Body of pancreas (tissue), 4 donors: ENCODE measurements around the gene DACH1.

Experiments used
- POLR2A ChIP-seq, 3 donors: fragments of 450-650 bp; IDR thresholded peaks; one replicate each; pipeline ENCODE4 v1.6.1; 2016; ENCODE audit warnings: antibody characterized with exemption in 3 of 3, mild to moderate bottlenecking in 2 of 3
- TF ChIP-seq, protein P1 (sequence below), 7 experiments: fragments of 450-650 bp in 4 of 7; fragments of 200-600 bp in 3 of 7; sonication (generic) in 3 of 7; IDR thresholded peaks; one replicate each; pipeline ENCODE4 v1.5.1; 2016 to 2019; ENCODE audit warnings: antibody characterized with exemption in 7 of 7

DNA sequence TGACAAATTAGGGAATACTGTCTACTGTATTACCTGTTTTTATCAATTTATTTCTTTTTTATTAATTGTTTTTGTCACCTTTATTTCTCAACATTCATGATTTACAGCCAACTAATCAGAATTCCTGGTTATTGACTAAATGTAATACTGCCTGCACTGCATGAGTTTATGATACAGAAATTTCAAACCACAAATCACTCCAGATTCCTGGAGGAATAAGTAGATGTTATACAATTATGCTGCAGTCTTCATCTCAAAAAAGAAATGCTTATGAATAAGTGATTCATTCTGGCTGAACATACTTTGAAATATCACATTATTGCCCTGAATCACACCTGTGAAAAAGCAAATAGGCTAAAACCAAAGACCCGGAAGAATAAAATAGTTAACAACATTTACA is 249.7 kb downstream of the DACH1 start:
- TF ChIP-seq, protein P1, sequence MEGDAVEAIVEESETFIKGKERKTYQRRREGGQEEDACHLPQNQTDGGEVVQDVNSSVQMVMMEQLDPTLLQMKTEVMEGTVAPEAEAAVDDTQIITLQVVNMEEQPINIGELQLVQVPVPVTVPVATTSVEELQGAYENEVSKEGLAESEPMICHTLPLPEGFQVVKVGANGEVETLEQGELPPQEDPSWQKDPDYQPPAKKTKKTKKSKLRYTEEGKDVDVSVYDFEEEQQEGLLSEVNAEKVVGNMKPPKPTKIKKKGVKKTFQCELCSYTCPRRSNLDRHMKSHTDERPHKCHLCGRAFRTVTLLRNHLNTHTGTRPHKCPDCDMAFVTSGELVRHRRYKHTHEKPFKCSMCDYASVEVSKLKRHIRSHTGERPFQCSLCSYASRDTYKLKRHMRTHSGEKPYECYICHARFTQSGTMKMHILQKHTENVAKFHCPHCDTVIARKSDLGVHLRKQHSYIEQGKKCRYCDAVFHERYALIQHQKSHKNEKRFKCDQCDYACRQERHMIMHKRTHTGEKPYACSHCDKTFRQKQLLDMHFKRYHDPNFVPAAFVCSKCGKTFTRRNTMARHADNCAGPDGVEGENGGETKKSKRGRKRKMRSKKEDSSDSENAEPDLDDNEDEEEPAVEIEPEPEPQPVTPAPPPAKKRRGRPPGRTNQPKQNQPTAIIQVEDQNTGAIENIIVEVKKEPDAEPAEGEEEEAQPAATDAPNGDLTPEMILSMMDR (IDR thresholded peaks at IDR 0.05) = no peak
- TF ChIP-seq POLR2A (IDR thresholded peaks at IDR 0.05) = no peak
